GM21717 (cell line): ENCODE data around the gene SLC22A24.
"Not testable (repeated sequence)": the region's sequence is repeated elsewhere in the genome, so short reads cannot be mapped to it uniquely, and the experiment has no call there.

Experiments
- ATAC-seq: cut with Tn5 transposase; IDR thresholded peaks from one replicate; pipeline ENCODE4 v1.9.1; 2021; ENCODE audit warnings: mild to moderate bottlenecking, moderate library complexity; ENCODE audit not compliant: unreplicated experiment

SLC22A24 gene, protein sequence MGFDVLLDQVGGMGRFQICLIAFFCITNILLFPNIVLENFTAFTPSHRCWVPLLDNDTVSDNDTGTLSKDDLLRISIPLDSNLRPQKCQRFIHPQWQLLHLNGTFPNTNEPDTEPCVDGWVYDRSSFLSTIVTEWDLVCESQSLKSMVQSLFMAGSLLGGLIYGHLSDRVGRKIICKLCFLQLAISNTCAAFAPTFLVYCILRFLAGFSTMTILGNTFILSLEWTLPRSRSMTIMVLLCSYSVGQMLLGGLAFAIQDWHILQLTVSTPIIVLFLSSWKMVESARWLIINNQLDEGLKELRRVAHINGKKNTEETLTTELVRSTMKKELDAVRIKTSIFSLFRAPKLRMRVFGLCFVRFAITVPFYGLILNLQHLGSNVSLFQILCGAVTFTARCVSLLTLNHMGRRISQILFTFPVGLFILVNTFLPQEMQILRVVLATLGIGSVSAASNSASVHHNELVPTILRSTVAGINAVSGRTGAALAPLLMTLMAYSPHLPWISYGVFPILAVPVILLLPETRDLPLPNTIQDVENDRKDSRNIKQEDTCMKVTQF

DNA sequence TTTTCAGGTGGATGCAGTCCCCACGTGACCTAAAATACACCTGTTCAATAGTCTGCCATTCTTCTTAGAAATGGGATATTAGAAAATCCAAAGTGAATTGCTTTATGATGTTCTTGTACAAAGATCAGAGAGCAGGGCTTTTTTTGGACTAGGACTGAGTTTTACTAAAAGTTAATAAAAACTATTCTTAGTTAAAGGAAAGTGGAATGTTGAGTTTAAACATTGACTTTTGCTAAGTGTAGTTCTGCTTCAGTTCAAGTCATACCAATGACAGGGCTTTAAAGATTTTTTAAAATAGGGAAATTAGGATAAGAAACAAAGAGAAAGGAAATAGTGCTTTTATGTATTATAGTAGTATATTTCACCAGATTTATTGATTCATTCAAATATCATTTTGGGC is at the start of gene SLC22A24:
TSS of gene SLC22A24 (minus strand) at position 101 of the 400 bp plus-strand sequence. CDS start 442 bp downstream, outside the sequence.
- ATAC-seq = no peak

DNA sequence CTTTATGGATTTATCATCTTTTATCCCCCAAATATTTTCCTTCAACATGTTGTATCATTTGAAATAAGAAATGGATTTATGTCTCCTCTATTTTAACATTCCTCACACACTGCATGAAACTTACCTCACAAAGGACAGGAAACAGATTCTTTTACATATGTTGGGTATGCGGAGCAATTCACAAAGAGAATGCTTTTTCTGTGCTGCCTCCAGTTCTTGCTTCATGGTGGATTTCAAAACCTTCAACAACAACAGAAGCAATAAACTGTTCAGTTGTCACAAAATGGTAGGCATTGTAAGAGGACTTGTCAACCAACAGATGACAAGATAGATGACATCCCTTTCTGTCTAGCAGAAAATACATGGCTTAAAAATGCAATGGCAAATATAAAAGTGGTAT is 36.5 kb upstream of the SLC22A24 start:
- ATAC-seq = no peak

DNA sequence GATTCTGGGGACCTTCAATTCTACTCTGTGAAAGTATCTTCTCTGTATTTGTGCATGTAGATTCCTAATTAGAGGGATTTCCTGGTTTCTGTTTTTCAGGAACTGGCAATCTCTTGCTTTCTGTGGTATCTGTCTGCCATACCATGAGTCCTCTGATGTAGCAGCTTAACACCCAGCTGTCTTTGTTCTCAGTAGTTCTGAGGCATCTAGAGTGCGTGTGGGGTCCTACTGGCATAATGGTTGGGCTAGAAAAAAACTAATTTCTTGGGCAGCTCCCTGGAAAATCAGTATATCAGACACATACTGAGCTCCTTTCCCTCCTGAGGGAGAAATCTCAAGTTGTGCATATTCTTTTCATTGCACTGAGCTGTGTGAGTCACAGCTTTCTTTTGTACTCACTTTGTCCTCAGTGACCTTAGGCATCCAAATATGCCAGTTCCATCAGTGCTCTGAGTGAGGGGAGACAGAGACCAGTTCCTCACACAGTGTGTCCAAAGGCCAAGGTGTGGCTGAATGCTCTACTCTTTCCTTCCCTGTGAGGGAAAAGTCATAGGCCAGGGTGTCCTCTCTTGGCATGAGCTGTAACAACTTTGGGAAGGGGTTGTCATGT is 35.5 kb upstream of the SLC22A24 start:
- ATAC-seq = no peak

DNA sequence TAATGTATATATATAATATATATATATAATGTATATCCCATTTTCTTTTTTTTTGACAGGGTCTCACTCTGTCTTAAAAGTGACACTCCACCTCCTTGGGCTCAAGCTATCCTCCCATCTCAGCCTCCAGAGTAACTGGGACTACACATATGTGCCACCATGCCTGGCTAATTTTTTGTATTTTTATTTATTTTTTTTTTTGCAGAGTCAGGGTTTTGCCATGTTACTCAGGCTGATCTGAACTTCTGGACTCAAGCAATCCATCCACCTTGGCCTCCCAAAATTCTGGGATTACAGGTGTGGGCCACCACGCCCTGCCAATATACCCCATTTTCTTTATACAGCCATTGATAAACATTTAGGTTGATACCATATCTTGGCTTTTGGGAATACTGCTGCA is 33.9 kb upstream of the SLC22A24 start:
- ATAC-seq = no peak

DNA sequence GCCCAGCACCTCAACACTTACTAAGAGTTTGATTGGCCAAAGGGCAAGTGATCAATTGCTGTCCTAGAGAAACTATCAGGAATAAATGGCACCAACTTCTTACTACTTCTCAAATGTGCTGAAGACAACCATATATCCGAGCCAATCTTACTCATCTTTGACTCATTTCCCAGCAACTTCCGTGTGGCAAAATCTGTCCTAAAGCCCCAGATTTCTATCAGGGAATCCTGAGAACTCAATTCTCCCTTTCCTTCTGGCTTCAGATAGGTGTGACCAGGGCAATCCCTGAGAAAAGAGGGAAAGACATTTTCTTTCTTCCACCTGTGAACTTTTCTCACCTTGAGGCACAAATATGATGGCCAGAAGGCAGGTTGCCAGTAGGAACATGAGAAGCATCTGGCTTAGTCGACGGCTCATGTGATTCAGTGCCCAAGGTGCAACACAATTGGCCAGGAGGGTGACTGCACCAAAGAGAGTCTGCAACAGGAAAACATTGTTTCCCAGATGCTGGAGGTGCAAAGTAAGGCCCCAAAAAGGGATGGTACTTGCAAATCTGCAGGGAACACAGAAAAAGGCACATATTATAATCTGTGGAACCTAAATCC is 21.8 kb upstream of the SLC22A24 start:
- ATAC-seq = no peak

DNA sequence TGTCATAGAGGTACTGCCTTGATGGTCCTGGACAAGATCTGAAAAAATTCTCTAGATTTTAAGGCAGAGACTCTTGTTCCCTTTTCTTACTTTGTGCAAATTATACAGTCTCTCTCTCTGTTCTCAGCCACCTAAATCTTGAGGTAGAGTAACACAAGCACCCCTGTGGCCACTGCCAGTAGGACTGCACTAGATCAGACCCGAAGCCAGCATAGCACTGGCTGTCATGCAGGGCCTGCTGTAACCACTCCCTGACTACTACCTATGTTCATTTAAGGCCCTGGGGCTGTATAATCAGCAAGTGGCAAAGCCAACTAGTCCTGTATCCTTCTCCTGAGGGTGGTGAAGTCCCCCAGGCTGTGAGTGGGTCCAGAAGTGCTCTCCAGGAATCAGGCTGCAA is 11.8 kb upstream of the SLC22A24 start:
- no peak for ATAC-seq

DNA sequence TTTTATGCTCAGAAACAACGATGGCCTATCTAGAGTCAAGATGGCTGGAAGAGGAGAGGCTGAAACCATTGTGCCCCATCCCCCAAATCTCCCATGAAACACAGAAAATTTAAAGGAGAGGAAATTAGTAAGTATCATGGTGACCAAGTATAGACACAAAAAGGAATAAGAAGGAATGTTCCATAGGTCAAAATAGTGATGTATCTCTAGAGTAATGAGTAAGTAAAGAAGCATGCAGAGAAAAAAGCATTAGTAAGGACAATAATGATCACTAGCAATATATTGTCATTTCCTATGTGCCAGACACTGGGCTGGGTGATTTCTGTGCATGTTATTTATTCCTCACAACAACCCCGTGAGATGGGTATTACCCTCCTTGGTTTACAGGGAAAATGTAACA is 2.6 kb upstream of the SLC22A24 start:
- no peak for ATAC-seq

DNA sequence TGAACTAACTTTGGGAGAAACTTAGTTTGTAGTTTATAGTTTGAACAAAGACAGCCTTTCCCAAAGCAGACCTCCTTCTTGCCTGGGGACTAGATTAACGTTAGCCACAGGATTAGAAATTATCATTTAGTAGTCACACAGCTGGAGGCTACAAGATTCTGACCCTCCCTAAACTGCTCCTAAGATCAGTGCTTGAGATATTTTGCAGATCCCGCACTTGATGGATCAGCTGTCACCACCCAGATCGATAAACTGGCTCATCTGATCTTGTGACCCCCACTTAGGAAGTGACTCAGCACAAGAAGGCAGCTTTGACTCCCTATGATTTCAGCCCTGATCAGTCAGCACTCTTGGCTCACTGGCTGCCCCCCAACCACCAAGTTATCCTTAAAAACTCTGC is 1.6 kb downstream of the SLC22A24 start:
- no peak for ATAC-seq

DNA sequence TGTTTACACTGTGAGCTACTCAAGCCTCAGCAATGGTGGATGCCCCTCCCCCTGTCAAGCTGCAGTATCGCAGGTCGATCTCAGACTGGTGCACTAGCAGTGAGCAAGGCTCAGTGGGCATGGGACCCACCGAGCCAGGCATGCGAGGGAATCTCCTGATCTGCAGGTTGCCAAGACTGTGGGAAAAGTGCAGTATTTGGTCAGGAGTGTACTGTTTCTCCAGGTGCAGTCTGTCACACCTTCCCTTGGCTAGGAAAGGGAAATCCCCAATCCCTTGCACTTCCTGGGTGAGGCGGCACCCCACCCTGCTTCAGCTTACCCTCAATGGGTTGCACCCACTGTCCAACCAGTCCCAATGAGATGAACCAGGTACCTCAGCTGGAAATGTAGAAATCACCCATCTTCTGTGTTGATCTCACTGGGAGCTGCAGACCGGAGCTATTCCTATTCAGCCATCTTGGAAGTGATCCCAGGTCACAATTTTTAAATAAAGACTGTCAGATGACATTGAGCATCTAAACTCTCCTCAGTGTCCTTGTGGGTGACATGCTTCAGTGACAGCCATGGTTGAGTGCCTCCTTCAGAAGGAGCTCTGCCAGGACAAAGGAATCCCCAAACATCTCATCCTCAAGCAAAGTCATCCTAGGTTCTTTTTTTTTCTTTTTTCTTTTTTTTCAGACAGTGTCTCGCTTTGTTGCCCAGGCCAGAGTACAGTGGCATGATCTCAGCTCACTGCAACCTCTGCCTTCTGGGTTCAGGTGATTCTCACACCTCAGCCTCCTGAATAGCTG is 10.8 kb downstream of the SLC22A24 start:
- no peak for ATAC-seq

DNA sequence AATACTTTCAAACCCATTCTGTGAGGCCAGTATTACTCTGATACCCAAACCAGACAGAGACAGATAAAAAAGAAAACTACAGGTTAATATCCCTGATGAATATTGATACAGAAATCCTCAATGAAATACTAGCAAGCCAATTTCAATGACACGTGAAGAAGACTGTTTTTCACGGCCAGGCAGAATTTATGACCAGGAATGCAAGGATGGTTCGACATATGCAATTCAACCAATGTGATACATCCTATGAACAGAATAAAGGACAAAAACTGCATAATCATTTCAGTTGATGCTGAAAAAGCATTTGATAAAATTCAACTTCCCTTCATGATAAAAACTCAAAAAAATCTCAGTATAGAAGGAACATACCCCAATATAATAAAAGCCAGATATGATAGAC is 44.5 kb downstream of the SLC22A24 start:
- no peak for ATAC-seq

DNA sequence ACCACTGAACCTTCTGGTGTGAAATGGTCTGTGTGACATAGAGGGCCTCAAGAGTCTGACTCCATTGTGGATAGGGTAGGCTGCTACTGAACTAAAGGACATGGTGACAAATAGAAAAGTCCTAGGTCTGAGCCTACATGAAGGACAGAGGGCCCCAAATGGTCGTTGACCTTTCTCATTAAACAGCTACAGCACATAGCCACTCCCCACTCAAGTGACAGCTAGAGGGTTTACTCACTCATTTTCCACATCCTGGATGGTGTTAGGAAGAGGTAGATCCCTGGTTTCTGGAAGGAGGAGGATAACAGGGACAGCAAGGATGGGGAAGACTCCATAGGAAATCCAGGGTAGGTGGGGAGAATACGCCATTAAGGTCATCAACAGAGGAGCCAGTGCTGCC is 63.3 kb downstream of the SLC22A24 start:
- ATAC-seq = no peak

DNA sequence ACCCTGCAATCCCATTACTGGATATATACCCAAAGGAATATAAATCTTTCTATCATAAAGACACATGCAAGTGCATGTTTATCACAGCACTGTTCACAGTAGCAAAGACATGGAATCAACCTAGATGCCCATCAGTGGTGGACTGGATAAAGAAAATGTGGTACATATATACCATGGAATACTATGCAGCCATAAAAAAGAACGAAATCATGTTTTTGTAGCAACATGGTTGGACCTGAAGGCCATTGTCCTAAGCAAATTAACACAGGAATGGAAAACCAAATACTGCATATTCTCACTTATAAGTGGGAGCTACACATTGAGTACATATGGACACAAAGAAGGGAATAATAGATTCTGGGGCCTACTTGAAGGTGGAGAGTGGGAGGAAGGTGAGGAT is 97.8 kb downstream of the SLC22A24 start:
- ATAC-seq = not testable (repeated sequence)

DNA sequence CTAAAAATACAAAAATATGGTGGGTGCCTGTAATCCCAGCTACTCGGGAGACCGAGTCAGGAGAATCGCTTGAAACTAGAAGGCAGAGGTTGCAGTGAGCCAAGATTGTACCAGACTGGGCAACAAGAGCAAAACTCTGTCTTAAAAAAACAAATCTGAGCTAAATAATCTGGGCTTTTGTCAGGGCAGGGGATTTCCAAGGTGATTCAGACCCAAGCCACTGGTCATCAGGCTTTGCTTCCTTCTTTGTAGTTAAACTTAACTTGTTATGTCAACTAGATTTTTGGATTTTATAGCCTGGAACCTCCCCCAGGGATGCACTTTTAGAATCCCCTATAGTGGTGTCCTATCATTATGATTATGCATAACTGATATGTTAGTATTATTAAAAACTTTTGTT is 101.4 kb downstream of the SLC22A24 start:
- no peak for ATAC-seq

DNA sequence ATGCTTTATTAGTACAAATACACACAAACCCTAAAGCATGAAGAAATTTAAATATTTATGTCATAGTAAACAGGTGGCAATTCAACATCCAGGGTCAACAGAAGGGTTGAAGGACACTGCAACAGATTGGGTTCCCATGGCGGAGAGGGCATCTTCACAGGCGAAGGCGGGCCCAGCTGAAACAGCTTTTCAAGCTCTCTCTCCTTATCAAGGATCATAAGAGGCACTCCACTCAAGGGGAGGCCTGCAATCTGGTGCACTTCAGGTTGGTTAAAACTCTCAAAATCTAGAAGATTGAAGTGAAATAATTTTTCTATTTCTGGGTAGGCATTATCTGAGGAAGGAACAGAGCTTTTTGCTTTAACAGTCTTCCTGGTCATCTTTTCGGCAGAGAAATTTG is 111.6 kb downstream of the SLC22A24 start:
- no peak for ATAC-seq
